Stimulated activated CD4-positive, alpha-beta T cell treated with anti-CD3 and anti-CD28 coated beads, Interleukin-12 subunit alpha, Interleukin-12 subunit beta, amount 100 ng/mL, for 48 hours (primary cell): ENCODE data around the gene ENPP6.
A peak's percentile ranks its signal among the peaks of the same experiment; 100 is the strongest.
"Not testable (repeated sequence)": the region's sequence is repeated elsewhere in the genome, so short reads cannot be mapped to it uniquely, and the experiment has no call there.

ENCODE experiments used
- DNase-seq, 3 donors: peaks; one replicate each; pipeline ENCODE4 v3.0.0-alpha.2; 2020; ENCODE audit warnings: low read depth in 2 of 3, low spot score in 1 of 3

The ENPP6 gene

DNA sequence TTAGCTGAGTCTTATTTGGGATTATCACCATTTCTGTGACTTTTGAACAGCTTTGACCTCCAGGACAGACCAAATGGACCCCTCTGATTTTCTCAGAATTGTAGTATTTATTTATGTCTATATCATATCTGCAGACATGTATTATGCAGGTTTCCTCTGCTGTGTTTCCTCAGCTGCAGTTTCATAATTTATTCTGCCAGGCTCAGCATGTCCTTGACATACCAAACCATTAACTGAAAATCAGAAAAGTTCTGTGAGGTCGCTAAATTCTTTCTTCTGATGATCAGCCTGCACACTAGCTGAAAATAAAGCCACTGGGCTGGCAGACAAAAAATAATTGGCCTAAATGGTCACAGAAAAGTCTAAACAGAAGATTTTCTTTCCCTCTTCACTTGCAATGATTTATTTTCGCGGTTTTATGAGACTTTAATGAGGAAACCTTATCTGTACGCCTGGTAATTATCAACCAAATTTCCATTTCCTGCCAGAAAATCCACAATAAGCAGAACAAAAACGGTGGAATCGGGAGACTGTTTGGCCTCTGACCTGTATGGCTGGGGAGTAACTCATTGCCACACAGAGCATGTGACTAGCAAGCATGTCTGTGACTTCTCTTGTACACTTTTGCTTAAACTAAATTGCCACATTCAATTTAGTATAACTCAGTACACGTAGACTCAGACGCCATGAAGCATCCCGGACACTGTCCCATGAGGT, 150.9 kb downstream of the ENPP6 start:
- no peak for DNase-seq

GRCh38 chr4:184064877-184065276, 152.8 kb downstream of the ENPP6 start:
- DNase-seq: no peak

DNA sequence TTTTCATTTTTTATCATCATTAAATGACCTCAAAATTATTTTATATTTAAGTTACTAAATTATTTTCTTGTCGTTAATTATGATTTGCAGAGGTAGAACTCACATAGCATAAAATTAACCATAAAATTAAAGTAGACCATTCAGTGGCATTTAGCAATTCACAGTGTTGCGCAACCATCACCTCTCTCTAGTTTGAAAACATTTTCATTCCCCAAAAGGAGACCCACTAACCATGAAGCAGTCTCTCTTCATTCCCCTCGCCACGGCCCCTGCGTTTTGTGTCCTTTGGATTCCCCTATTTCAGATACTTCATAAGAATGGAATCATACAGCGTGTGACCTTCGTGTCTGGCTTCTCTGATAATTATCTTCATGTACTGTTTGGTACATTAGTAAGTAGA, 154.9 kb downstream of the ENPP6 start:
- no peak for DNase-seq

DNA sequence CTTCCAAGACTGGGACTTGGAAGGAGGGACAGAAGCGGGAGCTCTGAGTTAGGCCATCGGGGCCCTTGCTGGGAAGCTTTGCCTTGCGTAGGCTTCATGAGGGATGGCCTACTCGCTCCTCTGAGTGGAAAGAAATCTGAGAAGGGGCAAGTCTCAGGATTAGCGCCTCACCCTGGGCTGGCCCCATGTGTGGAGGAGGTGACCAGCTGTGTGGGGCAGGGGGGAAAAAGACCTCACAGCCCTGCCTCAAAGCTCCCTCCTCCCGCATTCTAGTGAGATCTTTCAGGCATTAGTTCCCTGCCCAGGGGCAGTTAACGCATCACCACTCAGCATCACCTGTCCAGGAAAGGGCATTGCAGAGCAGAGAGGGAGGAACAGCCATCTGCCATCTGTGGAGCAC, 156.1 kb downstream of the ENPP6 start:
- DNase-seq: no peak

DNA sequence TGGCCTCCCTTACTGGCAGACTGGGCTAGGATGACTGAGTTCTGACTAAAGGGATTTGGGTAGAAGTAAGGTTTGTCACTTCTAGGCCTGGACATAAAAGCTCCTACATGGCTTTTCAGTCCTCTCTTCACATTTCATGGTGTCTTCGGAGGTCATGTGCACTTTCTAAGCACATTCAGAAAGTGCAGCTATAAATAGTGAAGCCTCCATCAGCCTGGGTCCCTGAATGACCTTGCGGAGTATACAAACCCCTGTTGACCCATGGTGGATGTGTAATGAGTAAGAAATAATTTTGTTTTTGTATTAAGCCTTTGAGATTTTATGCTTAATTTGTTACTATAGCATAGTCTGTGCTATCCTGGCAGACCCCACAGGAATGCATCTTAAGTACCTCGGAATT, 158.6 kb downstream of the ENPP6 start:
- no peak for DNase-seq

GRCh38 chr4:184058026-184058425, 159.6 kb downstream of the ENPP6 start:
- DNase-seq: no peak

DNA sequence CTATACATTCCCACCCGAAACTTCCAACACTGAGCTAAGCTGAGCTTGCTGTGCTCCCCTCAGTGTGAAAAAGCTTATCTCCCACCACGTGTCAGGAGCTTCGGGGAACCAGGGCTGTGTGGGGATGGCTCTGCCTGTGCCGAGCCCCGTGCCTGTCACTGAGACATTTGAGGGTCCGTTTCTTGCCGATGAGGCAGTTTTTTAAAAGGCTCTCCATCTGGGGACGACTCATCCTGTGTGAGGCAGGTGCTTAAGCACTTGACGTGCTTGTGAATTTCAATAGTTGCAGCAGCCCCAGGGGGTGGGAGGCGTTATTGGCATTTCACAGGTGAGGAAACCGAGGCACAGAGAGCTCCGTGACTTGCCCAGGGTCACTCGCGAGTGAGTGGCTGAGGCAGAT, 160.8 kb downstream of the ENPP6 start:
- DNase-seq: no peak

DNA sequence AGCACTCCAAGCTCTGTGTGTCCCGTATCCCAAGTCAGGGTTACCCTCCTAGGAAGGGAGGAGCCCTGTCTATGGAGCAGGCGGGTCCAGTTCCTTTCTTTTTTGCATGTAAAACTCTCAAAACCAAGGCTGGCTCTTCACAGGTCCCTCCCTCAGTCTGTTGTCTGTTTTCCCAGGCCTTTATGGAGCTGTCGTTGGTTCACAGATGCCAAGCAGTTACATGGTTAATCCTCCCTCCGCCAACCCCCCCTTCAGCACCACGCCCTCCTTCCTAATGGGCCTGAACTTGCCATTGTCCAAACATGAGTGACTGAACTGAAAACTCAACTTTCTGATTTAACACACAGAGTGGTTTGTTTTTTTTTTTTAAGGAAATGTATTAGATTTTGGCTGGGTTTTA, 164.2 kb downstream of the ENPP6 start:
- no peak for DNase-seq

- DNase-seq: no peak
Measured at GRCh38 chr4:184052616-184053015, 165.1 kb downstream of the ENPP6 start.

DNA sequence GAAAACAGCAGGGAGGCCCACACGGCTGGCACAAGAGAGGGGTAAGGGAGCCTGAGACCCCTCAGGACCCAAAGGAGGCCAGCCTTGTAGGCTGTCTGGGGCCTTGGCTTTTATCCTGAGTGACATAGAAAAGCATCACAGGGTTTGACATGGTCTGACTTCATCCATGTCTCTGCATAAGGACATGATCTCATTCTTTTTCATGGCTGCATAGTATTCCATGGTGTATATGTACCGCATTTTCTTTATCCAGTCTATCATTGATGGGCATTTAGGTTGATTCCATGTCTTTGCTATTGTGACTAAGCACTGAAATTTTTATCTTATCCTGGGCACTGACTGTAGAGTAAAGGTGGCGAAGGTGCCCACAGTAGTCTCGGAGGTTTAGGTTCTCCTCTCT, 166.4 kb downstream of the ENPP6 start:
- not testable (repeated sequence) for DNase-seq

GRCh38 chr4:184046148-184046547, 171.5 kb downstream of the ENPP6 start:
- no peak for DNase-seq

GRCh38 chr4:184041156-184041555, 176.5 kb downstream of the ENPP6 start:
- DNase-seq: no peak

- DNase-seq: peak in 1 of 3 donors; percentile 5
Measured at GRCh38 chr4:184039963-184040383, 177.7 kb downstream of the ENPP6 start.
